Esophagus (tissue), 2 donors: Measurements from ENCODE around the gene CYP26C1. TPM values are rescaled to one million over a fixed set of nuclear protein-coding genes. Genes with fewer than 3 reads are reported as not detected.

Experiments used
- H3K27ac ChIP-seq, 2 donors: one replicate each; pipeline ENCODE4 v1.5.1; 2013; ENCODE audit warnings: low read depth in 2 of 2, mild to moderate bottlenecking in 2 of 2, inconsistent platforms in 1 of 2, low read length in 1 of 2, moderate library complexity in 1 of 2
- H3K27me3 ChIP-seq, 2 donors: one replicate each; pipeline ENCODE4 v1.6.1; 2013; ENCODE audit warnings: low read length in 2 of 2, control low read depth in 1 of 2, mild to moderate bottlenecking in 1 of 2; ENCODE audit not compliant: insufficient read depth in 2 of 2, control insufficient read depth in 1 of 2
- H3K36me3 ChIP-seq, 2 donors: one replicate each; pipeline ENCODE4 v1.6.1; 2013; ENCODE audit warnings: low read length in 1 of 2; ENCODE audit not compliant: control insufficient read depth in 2 of 2, insufficient read depth in 2 of 2
- H3K4me1 ChIP-seq, 2 donors: one replicate each; pipeline ENCODE4 v1.6.1; 2013; ENCODE audit warnings: low read length in 1 of 2; ENCODE audit not compliant: control insufficient read depth in 2 of 2, insufficient read depth in 2 of 2
- H3K4me3 ChIP-seq, 2 donors: one replicate each; pipeline ENCODE4 v1.5.1; 2013; ENCODE audit warnings: low read length in 2 of 2, mild to moderate bottlenecking in 2 of 2, low read depth in 1 of 2, moderate library complexity in 1 of 2
- H3K9me3 ChIP-seq, 2 donors: one replicate each; pipeline ENCODE4 v1.6.1; 2013; ENCODE audit warnings: mild to moderate bottlenecking in 2 of 2, low read depth in 1 of 2, low read length in 1 of 2, moderate library complexity in 1 of 2; ENCODE audit not compliant: control insufficient read depth in 2 of 2, insufficient read depth in 1 of 2
- WGBS, 2 donors: extraction: QIAGEN DNeasy Blood & Tissue Kit; methylation state at CpG; one replicate each; pipeline ENCODE4 v1.1.7; 2013; 5-methylcytosine and 5-hydroxymethylcytosine counted together
- polyA plus RNA-seq, 2 donors: library from polyadenylated mRNA; stranded (reverse); fragments of 200-250 nt; gene quantifications; one replicate each; pipeline ENCODE4 v1.2.3, GENCODE V29; 2013
- donor health status: healthy with polysubstance abuse.
- donor health status: Bipolar disorder and iron deficiency.

The CYP26C1 gene
- polyA plus RNA-seq, 2 donors = 0.01 to 0.02 TPM

GRCh38 chr10:93103953-93104352 lies 43.4 kb downstream of the CYP26C1 start:
- H3K27me3 ChIP-seq = no peaks in the 10 kb centered on the region
- no peak overlapping the region for H3K4me3 ChIP-seq
- H3K4me1 ChIP-seq = no peaks in the 10 kb centered on the region
- H3K9me3 ChIP-seq = no peaks in the 10 kb centered on the region
- H3K36me3 ChIP-seq = no peaks in the 10 kb centered on the region
- no peak overlapping the region for H3K27ac ChIP-seq
- 73 to 78% methylated on average over 1 of the region's 1 CpG for WGBS, 2 donors

- 63 to 68% methylated on average over 2 of the region's 2 CpGs for WGBS, 2 donors
- no peaks in the 10 kb centered on the region for H3K4me1 ChIP-seq
- H3K9me3 ChIP-seq = no peaks in the 10 kb centered on the region
- no peak overlapping the region for H3K4me3 ChIP-seq
- no peaks in the 10 kb centered on the region for H3K27me3 ChIP-seq
- H3K27ac ChIP-seq = no peak overlapping the region
- no peaks in the 10 kb centered on the region for H3K36me3 ChIP-seq
Observed at GRCh38 chr10:93106631-93107072, 46.1 kb downstream of the CYP26C1 start.

- 70 to 79% methylated on average over 3 of the region's 3 CpGs for WGBS, 2 donors
- Histone ChIP-seq H3K27ac (no peak overlapping the region), H3K9me3 (no peaks in the 10 kb centered on the region), H3K4me3 (no peak overlapping the region), H3K27me3 (no peaks in the 10 kb centered on the region), H3K4me1 (no peaks in the 10 kb centered on the region), H3K36me3 (no peaks in the 10 kb centered on the region)
Observed at GRCh38 chr10:93110472-93111146, 50.0 kb downstream of the CYP26C1 start.

- Histone ChIP-seq H3K4me3 (no peak overlapping the region), H3K4me1 (no peaks in the 10 kb centered on the region), H3K27me3 (no peaks in the 10 kb centered on the region), H3K27ac (no peak overlapping the region), H3K9me3 (no peaks in the 10 kb centered on the region), H3K36me3 (no peaks in the 10 kb centered on the region)
- 69 to 70% methylated on average over 2 of the region's 2 CpGs for WGBS, 2 donors
Observed at GRCh38 chr10:93113042-93113441, 52.4 kb downstream of the CYP26C1 start.

- H3K4me3 ChIP-seq = no peak overlapping the region
- H3K27ac ChIP-seq = no peak overlapping the region
- no peaks in the 10 kb centered on the region for H3K27me3 ChIP-seq
- H3K36me3 ChIP-seq = no peaks in the 10 kb centered on the region
- WGBS, 2 donors = 54 to 67% methylated on average over 4 of the region's 4 CpGs
- H3K4me1 ChIP-seq = no peaks in the 10 kb centered on the region
- H3K9me3 ChIP-seq = no peaks in the 10 kb centered on the region
Observed at GRCh38 chr10:93115661-93116383, 55.2 kb downstream of the CYP26C1 start.

Other genes starting within 250 kb of the CYP26C1 start
- gene EXOC6, start 212.3 kb upstream of the CYP26C1 start, polyA plus RNA-seq = 1 to 10 TPM; 1.4 to 2.0 TPM
- not detected for gene CYP26A1, start 13.1 kb downstream of the CYP26C1 start, polyA plus RNA-seq